ENCODE results near the gene TAC3.

Gene TAC3

DNA sequence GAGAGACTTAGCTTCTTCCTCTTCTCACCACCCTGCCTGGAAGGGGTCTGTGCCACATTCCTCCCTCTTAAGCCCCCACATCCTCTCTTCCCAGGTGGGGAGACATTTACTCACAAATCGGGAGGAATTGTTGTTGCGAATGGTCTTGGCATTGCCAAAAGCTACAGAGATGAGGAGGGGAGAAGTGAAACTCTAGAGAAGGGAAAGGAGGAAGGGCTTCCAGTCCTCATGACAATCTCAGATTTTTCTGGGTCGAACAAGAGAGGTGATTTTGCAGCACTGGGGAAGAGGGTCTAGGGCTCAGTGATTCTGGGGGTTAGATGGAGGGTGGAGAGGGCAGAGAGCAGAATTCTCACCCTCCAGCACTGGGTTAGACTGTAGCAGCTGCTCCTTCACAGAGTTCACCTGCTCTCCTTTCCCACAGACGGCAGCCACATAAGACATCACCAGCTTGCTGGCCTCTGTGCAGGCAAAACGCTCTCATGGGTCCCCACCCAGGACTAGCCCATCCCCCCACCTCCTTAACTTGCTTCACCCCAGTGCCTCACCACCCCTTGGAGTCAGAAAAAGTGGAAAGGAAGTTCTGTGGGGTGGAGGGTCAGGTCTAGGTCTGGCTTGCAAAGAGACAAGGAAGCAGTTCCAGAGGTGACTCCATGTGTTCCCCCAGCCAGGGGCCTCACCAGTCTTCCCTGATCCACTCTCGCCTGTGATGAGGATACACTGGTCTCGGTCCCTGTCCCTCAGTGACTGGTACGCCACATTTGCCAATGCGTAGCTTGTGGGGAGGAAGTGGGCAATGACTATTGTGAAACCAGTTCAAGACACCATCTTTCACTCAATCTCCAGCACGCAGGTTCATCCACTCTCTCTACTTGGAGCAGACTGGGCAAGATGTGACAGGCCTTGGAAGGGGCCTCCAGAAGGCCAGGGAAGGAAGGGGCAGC lies 30.9 kb upstream of the TAC3 start:
- intact Hi-C loops (cut with DNase I; ENCODE audit: low total_unique reads), result no loop called here
- no peaks in the 10 kb centered on the region for H3K9me3 ChIP-seq
- DNase-seq, result no peak
- H3K27ac ChIP-seq, result no peak overlapping the region
- TF ChIP-seq, protein P1, sequence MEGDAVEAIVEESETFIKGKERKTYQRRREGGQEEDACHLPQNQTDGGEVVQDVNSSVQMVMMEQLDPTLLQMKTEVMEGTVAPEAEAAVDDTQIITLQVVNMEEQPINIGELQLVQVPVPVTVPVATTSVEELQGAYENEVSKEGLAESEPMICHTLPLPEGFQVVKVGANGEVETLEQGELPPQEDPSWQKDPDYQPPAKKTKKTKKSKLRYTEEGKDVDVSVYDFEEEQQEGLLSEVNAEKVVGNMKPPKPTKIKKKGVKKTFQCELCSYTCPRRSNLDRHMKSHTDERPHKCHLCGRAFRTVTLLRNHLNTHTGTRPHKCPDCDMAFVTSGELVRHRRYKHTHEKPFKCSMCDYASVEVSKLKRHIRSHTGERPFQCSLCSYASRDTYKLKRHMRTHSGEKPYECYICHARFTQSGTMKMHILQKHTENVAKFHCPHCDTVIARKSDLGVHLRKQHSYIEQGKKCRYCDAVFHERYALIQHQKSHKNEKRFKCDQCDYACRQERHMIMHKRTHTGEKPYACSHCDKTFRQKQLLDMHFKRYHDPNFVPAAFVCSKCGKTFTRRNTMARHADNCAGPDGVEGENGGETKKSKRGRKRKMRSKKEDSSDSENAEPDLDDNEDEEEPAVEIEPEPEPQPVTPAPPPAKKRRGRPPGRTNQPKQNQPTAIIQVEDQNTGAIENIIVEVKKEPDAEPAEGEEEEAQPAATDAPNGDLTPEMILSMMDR (IDR thresholded peaks at IDR 0.05), result no peak
- no peaks in the 10 kb centered on the region for H3K4me1 ChIP-seq
- no peaks in the 10 kb centered on the region for H3K36me3 ChIP-seq
- H3K27me3 ChIP-seq, result peaks cover 0 to 10% of the 10 kb centered on the region in 2 donors
- H3K4me3 ChIP-seq, result no peak overlapping the region

GRCh38 chr12:57046086-57046791 lies 29.9 kb upstream of the TAC3 start:
- DNase-seq, result no peak
- Histone ChIP-seq H3K4me1 (no peaks in the 10 kb centered on the region), H3K9me3 (no peaks in the 10 kb centered on the region), H3K27ac (no peak overlapping the region), H3K27me3 (peaks cover 0 to 10% of the 10 kb centered on the region in 2 donors), H3K4me3 (no peak overlapping the region), H3K36me3 (no peaks in the 10 kb centered on the region)
- TF ChIP-seq, protein P1 (IDR thresholded peaks at IDR 0.05), result no peak
- intact Hi-C loops (cut with DNase I; ENCODE audit: low total_unique reads), result no loop called here

DNA sequence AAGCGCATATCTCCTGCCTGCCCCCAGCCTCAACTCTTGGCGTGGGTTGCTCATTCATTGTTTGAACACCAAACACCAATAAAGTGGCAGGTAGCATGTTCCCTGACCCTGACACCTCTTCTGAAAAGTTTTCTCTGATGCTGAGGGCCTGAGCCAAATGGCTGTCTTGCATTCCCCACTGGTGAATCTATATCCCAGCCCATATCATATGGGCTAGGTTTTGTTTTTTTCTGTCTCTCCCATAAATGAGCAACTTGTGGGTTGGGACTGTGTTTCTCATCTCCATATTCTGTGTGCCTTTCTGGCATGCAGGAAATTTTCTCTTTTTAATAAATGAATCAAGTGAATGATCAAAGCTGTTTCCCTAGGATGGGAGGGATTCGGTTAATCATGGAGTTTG lies 28.6 kb upstream of the TAC3 start:
- DNase-seq, result no peak
- Histone ChIP-seq H3K27ac (no peak overlapping the region), H3K27me3 (peaks cover 0 to 10% of the 10 kb centered on the region in 2 donors), H3K36me3 (no peaks in the 10 kb centered on the region), H3K4me1 (no peaks in the 10 kb centered on the region), H3K4me3 (no peak overlapping the region), H3K9me3 (no peaks in the 10 kb centered on the region)
- TF ChIP-seq, protein P1 (IDR thresholded peaks at IDR 0.05), result no peak
- intact Hi-C loops (cut with DNase I; ENCODE audit: low total_unique reads), result no loop called here

DNA sequence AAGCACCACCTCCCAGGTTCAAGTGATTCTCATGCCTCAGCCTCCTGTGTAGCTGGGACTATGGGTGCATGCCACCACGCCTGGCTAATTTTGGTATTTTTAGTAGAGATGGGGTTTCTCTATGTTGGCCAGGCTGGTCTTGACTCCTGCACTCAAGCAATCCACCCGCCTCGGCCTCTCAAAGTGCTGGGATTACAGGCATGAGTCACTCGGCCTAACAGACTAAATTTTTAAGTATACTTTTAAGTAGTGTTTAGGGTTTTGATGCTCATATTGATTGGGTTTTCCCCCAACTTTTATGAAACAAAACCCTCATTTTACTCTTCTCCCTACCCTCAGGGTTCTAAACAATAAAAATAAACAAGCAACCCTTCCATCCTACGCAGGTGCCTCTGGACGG lies 28.1 kb upstream of the TAC3 start:
- intact Hi-C loops (cut with DNase I; ENCODE audit: low total_unique reads), result no loop called here
- TF ChIP-seq, protein P1 (IDR thresholded peaks at IDR 0.05), result no peak
- Histone ChIP-seq H3K4me3 (no peak overlapping the region), H3K9me3 (no peaks in the 10 kb centered on the region), H3K27ac (no peak overlapping the region), H3K4me1 (no peaks in the 10 kb centered on the region), H3K27me3 (peaks cover 0 to 10% of the 10 kb centered on the region in 2 donors), H3K36me3 (no peaks in the 10 kb centered on the region)
- DNase-seq, result no peak

GRCh38 chr12:57042695-57043094 lies 26.4 kb upstream of the TAC3 start:
- H3K27ac ChIP-seq, result no peak overlapping the region
- H3K27me3 ChIP-seq, result peaks cover 0 to 10% of the 10 kb centered on the region in 2 donors
- TF ChIP-seq, protein P1 (IDR thresholded peaks at IDR 0.05), result no peak
- H3K4me3 ChIP-seq, result no peak overlapping the region
- intact Hi-C loops (cut with DNase I; ENCODE audit: low total_unique reads), result no loop called here
- H3K4me1 ChIP-seq, result no peaks in the 10 kb centered on the region
- no peak for DNase-seq
- H3K9me3 ChIP-seq, result no peaks in the 10 kb centered on the region
- no peaks in the 10 kb centered on the region for H3K36me3 ChIP-seq

Measured in tibial artery (tissue), 4 donors.